Ishikawa (cell line): ENCODE measurements around the gene SHB.

ENCODE experiments used
- CEBPB ChIP-seq: IDR thresholded peaks from 2 replicates; pipeline ENCODE4 v1.6.1; 2012
- CREB1 ChIP-seq: IDR thresholded peaks from 2 replicates; pipeline ENCODE4 v1.6.1; 2012; ENCODE audit warnings: low read depth
- EGR1 ChIP-seq: IDR thresholded peaks from 2 replicates; pipeline ENCODE4 v1.6.1; 2012
- EP300 ChIP-seq: IDR thresholded peaks from 2 replicates; pipeline ENCODE4 v1.6.1; 2012; ENCODE audit warnings: borderline replicate concordance
- FOXM1 ChIP-seq: IDR thresholded peaks from 2 replicates; pipeline ENCODE4 v1.6.1; 2012; ENCODE audit warnings: low read depth, borderline replicate concordance
- MAX ChIP-seq: IDR thresholded peaks from 2 replicates; pipeline ENCODE4 v1.6.1; 2012
- NFIC ChIP-seq: IDR thresholded peaks from 2 replicates; pipeline ENCODE4 v1.6.1; 2012
- RAD21 ChIP-seq: IDR thresholded peaks from 2 replicates; pipeline ENCODE4 v1.6.1; 2012; ENCODE audit warnings: low read depth
- REST ChIP-seq: IDR thresholded peaks from 2 replicates; pipeline ENCODE4 v1.6.1; 2012; ENCODE audit warnings: low read depth, mild to moderate bottlenecking
- TAF1 ChIP-seq: IDR thresholded peaks from 2 replicates; pipeline ENCODE4 v1.6.1; 2012; ENCODE audit warnings: low read depth, mild to moderate bottlenecking
- TCF12 ChIP-seq: IDR thresholded peaks from 2 replicates; pipeline ENCODE4 v1.6.1; 2012; ENCODE audit warnings: low read depth
- TEAD4 ChIP-seq: IDR thresholded peaks from 2 replicates; pipeline ENCODE4 v1.6.1; 2012
- USF1 ChIP-seq: IDR thresholded peaks from 2 replicates; pipeline ENCODE4 v1.6.1; 2012
- YY1 ChIP-seq: IDR thresholded peaks from 2 replicates; pipeline ENCODE4 v1.6.1; 2012; ENCODE audit warnings: low read depth
- ZBTB7A ChIP-seq: IDR thresholded peaks from 2 replicates; pipeline ENCODE4 v1.6.1; 2012; ENCODE audit warnings: low read depth

Gene SHB

GRCh38 chr9:37995348-37995737 is 73.7 kb downstream of the SHB start:
- TF ChIP-seq CREB1 (no peak), RAD21 (no peak), REST (no peak), EGR1 (no peak), MAX (no peak), NFIC (no peak), CEBPB (no peak), FOXM1 (no peak)

GRCh38 chr9:37994639-37995347 is 74.2 kb downstream of the SHB start:
- no peak for TF ChIP-seq MAX
- TF ChIP-seq REST, result no peak

- TF ChIP-seq CEBPB, result no peak
- TF ChIP-seq TAF1, result no peak
- no peak for TF ChIP-seq TEAD4
- no peak for TF ChIP-seq YY1
- TF ChIP-seq CREB1, result no peak
- TF ChIP-seq REST, result no peak
- no peak for TF ChIP-seq FOXM1
Observed at GRCh38 chr9:37992924-37993349, 76.1 kb downstream of the SHB start.

- TF ChIP-seq USF1 (no peak), CREB1 (no peak), NFIC (no peak), EGR1 (no peak), TEAD4 (no peak), TCF12 (no peak), ZBTB7A (no peak)
Observed at GRCh38 chr9:37990404-37991015, 78.5 kb downstream of the SHB start.

- TF ChIP-seq CREB1 (no peak), EP300 (no peak), CEBPB (no peak), FOXM1 (no peak), EGR1 (no peak), TAF1 (no peak), TEAD4 (no peak), MAX (no peak), RAD21 (no peak), REST (no peak), USF1 (no peak), ZBTB7A (no peak), TCF12 (no peak)
Observed at GRCh38 chr9:37989701-37990100, 79.3 kb downstream of the SHB start.
